CD4-positive, alpha-beta T cell treated with Interleukin-10 for 1 hour (primary cell): ENCODE data around the gene TMEM119.
"Not testable (repeated sequence)": the region's sequence is repeated elsewhere in the genome, so short reads cannot be mapped to it uniquely, and the experiment has no call there.

ENCODE experiments used
- DNase-seq: peaks from one replicate; pipeline ENCODE4 v3.0.0-alpha.2; 2020

TMEM119 gene

GRCh38 chr12:108599541-108599940 is 1.7 kb upstream of the TMEM119 start:
- no peak for DNase-seq

GRCh38 chr12:108598553-108599250 is 818 bp upstream of the TMEM119 start:
- DNase-seq = no peak

GRCh38 chr12:108596854-108597558 is 878 bp downstream of the TMEM119 start:
- no peak for DNase-seq

GRCh38 chr12:108595711-108596647 is 1.9 kb downstream of the TMEM119 start:
- no peak for DNase-seq

GRCh38 chr12:108594960-108595710 is 2.7 kb downstream of the TMEM119 start:
- DNase-seq = no peak

- no peak for DNase-seq
Measured at GRCh38 chr12:108594323-108594903, 3.5 kb downstream of the TMEM119 start.

- no peak for DNase-seq
Measured at GRCh38 chr12:108592033-108592909, 5.6 kb downstream of the TMEM119 start.

- no peak for DNase-seq
Measured at GRCh38 chr12:108591267-108591980, 6.5 kb downstream of the TMEM119 start.

- not testable (repeated sequence) for DNase-seq
Measured at GRCh38 chr12:108590463-108590862, 7.4 kb downstream of the TMEM119 start.

- DNase-seq = no peak
Measured at GRCh38 chr12:108589840-108590229, 8.0 kb downstream of the TMEM119 start.

- no peak for DNase-seq
Measured at GRCh38 chr12:108589028-108589839, 8.7 kb downstream of the TMEM119 start.

- DNase-seq = no peak
Measured at GRCh38 chr12:108587826-108588225, 10.1 kb downstream of the TMEM119 start.

GRCh38 chr12:108586306-108586705 is 11.6 kb downstream of the TMEM119 start:
- no peak for DNase-seq

GRCh38 chr12:108585864-108586263 is 12.0 kb downstream of the TMEM119 start:
- DNase-seq = no peak

- DNase-seq = no peak
Measured at GRCh38 chr12:108584456-108585065, 13.3 kb downstream of the TMEM119 start.

GRCh38 chr12:108583991-108584390 is 13.9 kb downstream of the TMEM119 start:
- DNase-seq = no peak

GRCh38 chr12:108582978-108583770 is 14.7 kb downstream of the TMEM119 start:
- DNase-seq = no peak

GRCh38 chr12:108582509-108582908 is 15.4 kb downstream of the TMEM119 start:
- DNase-seq = no peak
